Femur (tissue), 1 donor: ENCODE measurements around the gene GLP2R.
"Not testable (repeated sequence)": the region's sequence is repeated elsewhere in the genome, so short reads cannot be mapped to it uniquely, and the experiment has no call there.

Experiments
- DNase-seq: peaks from one replicate; pipeline ENCODE4 v3.0.0-alpha.2; 2017

The GLP2R gene

GRCh38 chr17:9900044-9900594 lies 74.4 kb downstream of the GLP2R start:
- DNase-seq, result no peak

- DNase-seq, result peak; percentile 54
Observed at GRCh38 chr17:9900784-9901183, 75.1 kb downstream of the GLP2R start.

GRCh38 chr17:9902120-9902519 lies 76.4 kb downstream of the GLP2R start:
- DNase-seq, result no peak

GRCh38 chr17:9904277-9905077 lies 78.8 kb downstream of the GLP2R start:
- no peak for DNase-seq

- no peak for DNase-seq
Observed at GRCh38 chr17:9905078-9905415, 79.3 kb downstream of the GLP2R start, which contains the start of gene RCVRN. TSS of gene RCVRN (minus strand) at chr17:9905271. CDS start at chr17:9905180, 91 bp downstream.

GRCh38 chr17:9905902-9906301 lies 80.2 kb downstream of the GLP2R start:
- DNase-seq, result no peak

- DNase-seq, result no peak
Observed at GRCh38 chr17:9906616-9907015, 80.9 kb downstream of the GLP2R start.

GRCh38 chr17:9907131-9907530 lies 81.4 kb downstream of the GLP2R start:
- no peak for DNase-seq

- DNase-seq, result no peak
Observed at GRCh38 chr17:9907883-9908648, 82.3 kb downstream of the GLP2R start.

GRCh38 chr17:9908649-9909042 lies 82.9 kb downstream of the GLP2R start:
- no peak for DNase-seq

GRCh38 chr17:9911089-9911488 lies 85.4 kb downstream of the GLP2R start:
- no peak for DNase-seq

- no peak for DNase-seq
Observed at GRCh38 chr17:9912121-9913099, 86.7 kb downstream of the GLP2R start.

GRCh38 chr17:9913476-9913875 lies 87.8 kb downstream of the GLP2R start:
- no peak for DNase-seq

- no peak for DNase-seq
Observed at GRCh38 chr17:9916108-9916507, 90.4 kb downstream of the GLP2R start.

GRCh38 chr17:9917131-9917530 lies 91.4 kb downstream of the GLP2R start:
- no peak for DNase-seq

GRCh38 chr17:9917801-9918200 lies 92.1 kb downstream of the GLP2R start:
- DNase-seq, result no peak

- no peak for DNase-seq
Observed at GRCh38 chr17:9918352-9918751, 92.6 kb downstream of the GLP2R start.

GRCh38 chr17:9918804-9919352 lies 93.2 kb downstream of the GLP2R start:
- DNase-seq, result no peak

- not testable (repeated sequence) for DNase-seq
Observed at GRCh38 chr17:9921216-9921615, 95.5 kb downstream of the GLP2R start.

- DNase-seq, result no peak
Observed at GRCh38 chr17:9922012-9922848, 96.5 kb downstream of the GLP2R start.

GRCh38 chr17:9924735-9925191 lies 99.0 kb downstream of the GLP2R start:
- DNase-seq, result no peak
